Loucy (cell line): ENCODE results near the gene ATF7.

ENCODE experiments used
- EZH2phosphoT487 ChIP-seq: fragments of 200-600 bp; IDR thresholded peaks from 2 replicates; pipeline ENCODE4 v1.6.1; 2018; ENCODE audit warnings: antibody characterized with exemption, mild to moderate bottlenecking, moderate library complexity, borderline replicate concordance
- TF ChIP-seq, protein P1 (sequence below): fragments of 200-600 bp; sonication (generic); conservative IDR thresholded peaks from 2 replicates; pipeline ENCODE4 v1.5.1; 2014; ENCODE audit warnings: mild to moderate bottlenecking, antibody characterized with exemption, low read length

DNA sequence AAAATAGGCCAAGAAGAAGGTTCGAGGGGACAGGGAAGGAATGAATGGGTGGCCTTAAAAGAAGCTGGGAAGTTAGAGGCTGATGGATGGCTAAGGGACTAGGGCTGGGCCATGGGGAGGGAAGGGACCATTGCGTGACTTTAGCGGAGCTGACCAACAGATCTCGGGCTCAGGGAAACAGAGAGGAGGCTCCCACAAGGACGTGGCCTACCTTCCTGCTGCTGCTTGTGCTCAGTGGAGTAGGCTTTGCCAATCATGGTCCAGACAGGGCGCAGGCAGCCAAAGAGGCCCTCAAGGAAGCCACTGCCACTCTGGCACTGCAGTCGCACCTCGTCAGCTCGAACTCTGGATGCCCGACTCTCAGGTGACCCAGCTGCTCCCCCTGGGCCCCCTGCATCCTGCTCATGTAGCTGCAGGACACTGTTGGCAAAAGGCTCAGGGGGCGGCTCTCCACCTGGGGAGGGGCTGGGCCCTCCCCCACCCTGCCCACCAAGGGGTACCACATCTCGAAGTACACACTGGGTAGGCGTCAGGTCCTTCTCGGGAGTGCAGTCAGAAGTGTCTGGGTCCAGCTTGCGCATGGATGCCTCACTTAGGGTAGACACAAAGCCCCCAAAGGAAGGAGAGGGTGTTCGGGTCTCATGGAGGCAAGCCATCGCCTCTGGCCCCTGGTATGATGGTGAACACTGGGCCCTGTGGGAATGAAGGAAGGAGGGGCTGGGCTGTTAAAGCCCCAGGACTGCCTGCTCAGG, 139.3 kb downstream of the ATF7 start:
- TF ChIP-seq, protein P1, sequence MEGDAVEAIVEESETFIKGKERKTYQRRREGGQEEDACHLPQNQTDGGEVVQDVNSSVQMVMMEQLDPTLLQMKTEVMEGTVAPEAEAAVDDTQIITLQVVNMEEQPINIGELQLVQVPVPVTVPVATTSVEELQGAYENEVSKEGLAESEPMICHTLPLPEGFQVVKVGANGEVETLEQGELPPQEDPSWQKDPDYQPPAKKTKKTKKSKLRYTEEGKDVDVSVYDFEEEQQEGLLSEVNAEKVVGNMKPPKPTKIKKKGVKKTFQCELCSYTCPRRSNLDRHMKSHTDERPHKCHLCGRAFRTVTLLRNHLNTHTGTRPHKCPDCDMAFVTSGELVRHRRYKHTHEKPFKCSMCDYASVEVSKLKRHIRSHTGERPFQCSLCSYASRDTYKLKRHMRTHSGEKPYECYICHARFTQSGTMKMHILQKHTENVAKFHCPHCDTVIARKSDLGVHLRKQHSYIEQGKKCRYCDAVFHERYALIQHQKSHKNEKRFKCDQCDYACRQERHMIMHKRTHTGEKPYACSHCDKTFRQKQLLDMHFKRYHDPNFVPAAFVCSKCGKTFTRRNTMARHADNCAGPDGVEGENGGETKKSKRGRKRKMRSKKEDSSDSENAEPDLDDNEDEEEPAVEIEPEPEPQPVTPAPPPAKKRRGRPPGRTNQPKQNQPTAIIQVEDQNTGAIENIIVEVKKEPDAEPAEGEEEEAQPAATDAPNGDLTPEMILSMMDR = no peak
- TF ChIP-seq EZH2phosphoT487 = no peak
